DOHH2 (cell line): ENCODE results near the gene GALNT14.

ENCODE experiments used
- H3F3A ChIP-seq: fragments of 200-600 bp; sonication (generic), shearing (Covaris generic); 2 replicates; pipeline ENCODE4 v1.6.0; 2016; ENCODE audit warnings: antibody characterized with exemption, mild to moderate bottlenecking; ENCODE audit not compliant: control insufficient read depth, insufficient read depth
- H3K27ac ChIP-seq: fragments of 200-600 bp; sonication (generic); 2 replicates; pipeline ENCODE4 v1.5.1; 2014; ENCODE audit warnings: low read depth, mild to moderate bottlenecking, low read length, moderate library complexity
- H3K27me3 ChIP-seq: fragments of 200-600 bp; sonication (generic); 2 replicates; pipeline ENCODE4 v1.6.1; 2014; ENCODE audit warnings: mild to moderate bottlenecking, low read length, mixed read lengths; ENCODE audit not compliant: control insufficient read depth
- H3K36me3 ChIP-seq: fragments of 200-600 bp; sonication (generic); 2 replicates; pipeline ENCODE4 v1.6.1; 2014; ENCODE audit warnings: mild to moderate bottlenecking, low read length, moderate library complexity, mixed read lengths; ENCODE audit not compliant: control insufficient read depth
- H3K4me1 ChIP-seq: fragments of 200-600 bp; sonication (generic); 2 replicates; pipeline ENCODE4 v1.6.1; 2014; ENCODE audit warnings: mild to moderate bottlenecking, low read length, mixed read lengths; ENCODE audit not compliant: control insufficient read depth
- H3K4me2 ChIP-seq: fragments of 200-600 bp; sonication (generic); 2 replicates; pipeline ENCODE4 v1.6.0; 2014; ENCODE audit warnings: mild to moderate bottlenecking, low read length, moderate library complexity
- H3K4me3 ChIP-seq: fragments of 200-600 bp; sonication (generic); 2 replicates; pipeline ENCODE4 v1.5.1; 2014; ENCODE audit warnings: mild to moderate bottlenecking, low read length, mixed read lengths
- H3K79me2 ChIP-seq: fragments of 200-600 bp; sonication (generic); 2 replicates; pipeline ENCODE4 v1.6.1; 2014; ENCODE audit warnings: mild to moderate bottlenecking, low read length, mixed read lengths; ENCODE audit not compliant: control insufficient read depth
- H3K9me2 ChIP-seq: fragments of 200-600 bp; sonication (generic); replicated peaks from 2 replicates; pipeline ENCODE4 v1.6.1; 2014; ENCODE audit warnings: mild to moderate bottlenecking, low read length, mixed read lengths; ENCODE audit not compliant: control insufficient read depth
- H3K9me3 ChIP-seq: fragments of 200-600 bp; sonication (generic); 2 replicates; pipeline ENCODE4 v1.6.1; 2014; ENCODE audit warnings: antibody characterized with exemption, low read length, mixed read lengths; ENCODE audit not compliant: control insufficient read depth, insufficient read depth
- H4K20me1 ChIP-seq: fragments of 200-600 bp; sonication (generic); 2 replicates; pipeline ENCODE4 v1.6.0; 2014; ENCODE audit warnings: low read depth, mild to moderate bottlenecking, antibody characterized with exemption, low read length, moderate library complexity; ENCODE audit not compliant: control insufficient read depth, insufficient read depth
- EZH2phosphoT487 ChIP-seq: fragments of 200-600 bp; sonication (generic); IDR thresholded peaks from 2 replicates; pipeline ENCODE4 v1.6.1; 2017; ENCODE audit warnings: borderline replicate concordance, mild to moderate bottlenecking, antibody characterized with exemption, low read length, moderate library complexity, mixed read lengths
- TF ChIP-seq, protein P1 (sequence below): fragments of 200-600 bp; sonication (generic); IDR thresholded peaks from one replicate; pipeline ENCODE4 v1.5.1; 2014; ENCODE audit warnings: antibody characterized with exemption, mild to moderate bottlenecking, low read depth, low read length; ENCODE audit not compliant: poor library complexity, severe bottlenecking

The GALNT14 gene

DNA sequence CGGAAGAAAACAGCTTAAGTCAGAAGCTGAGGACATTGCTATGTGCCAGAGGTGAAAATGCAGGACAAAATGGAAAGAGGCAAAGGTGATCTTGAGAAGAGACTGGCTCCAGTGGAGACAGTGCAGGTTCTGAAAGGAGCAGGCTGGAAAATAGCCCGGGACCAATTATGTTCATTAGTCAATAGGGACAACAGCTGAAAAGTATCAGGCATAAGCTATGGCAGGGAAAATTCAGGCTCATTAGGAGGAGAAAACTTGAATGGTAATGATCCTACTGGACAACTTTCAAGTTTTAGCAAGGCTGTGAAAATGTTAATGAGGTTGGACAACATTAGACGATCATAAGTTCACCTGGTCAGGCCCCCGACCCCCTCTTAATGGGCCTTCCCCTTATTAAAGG lies 60.2 kb downstream of the GALNT14 start:
- no peaks in the 10 kb centered on the region for H3K79me2 ChIP-seq
- H3K9me2 ChIP-seq, result no peaks in the 10 kb centered on the region
- H4K20me1 ChIP-seq, result no peaks in the 10 kb centered on the region
- TF ChIP-seq, protein P1, sequence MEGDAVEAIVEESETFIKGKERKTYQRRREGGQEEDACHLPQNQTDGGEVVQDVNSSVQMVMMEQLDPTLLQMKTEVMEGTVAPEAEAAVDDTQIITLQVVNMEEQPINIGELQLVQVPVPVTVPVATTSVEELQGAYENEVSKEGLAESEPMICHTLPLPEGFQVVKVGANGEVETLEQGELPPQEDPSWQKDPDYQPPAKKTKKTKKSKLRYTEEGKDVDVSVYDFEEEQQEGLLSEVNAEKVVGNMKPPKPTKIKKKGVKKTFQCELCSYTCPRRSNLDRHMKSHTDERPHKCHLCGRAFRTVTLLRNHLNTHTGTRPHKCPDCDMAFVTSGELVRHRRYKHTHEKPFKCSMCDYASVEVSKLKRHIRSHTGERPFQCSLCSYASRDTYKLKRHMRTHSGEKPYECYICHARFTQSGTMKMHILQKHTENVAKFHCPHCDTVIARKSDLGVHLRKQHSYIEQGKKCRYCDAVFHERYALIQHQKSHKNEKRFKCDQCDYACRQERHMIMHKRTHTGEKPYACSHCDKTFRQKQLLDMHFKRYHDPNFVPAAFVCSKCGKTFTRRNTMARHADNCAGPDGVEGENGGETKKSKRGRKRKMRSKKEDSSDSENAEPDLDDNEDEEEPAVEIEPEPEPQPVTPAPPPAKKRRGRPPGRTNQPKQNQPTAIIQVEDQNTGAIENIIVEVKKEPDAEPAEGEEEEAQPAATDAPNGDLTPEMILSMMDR, result no peak
- TF ChIP-seq EZH2phosphoT487, result no peak
- no peaks in the 10 kb centered on the region for H3K36me3 ChIP-seq
- H3K27me3 ChIP-seq, result no peaks in the 10 kb centered on the region
- H3K4me2 ChIP-seq, result no peak overlapping the region
- no peak overlapping the region for H3K27ac ChIP-seq
- no peaks in the 10 kb centered on the region for H3F3A ChIP-seq
- no peak overlapping the region for H3K4me3 ChIP-seq
- no peaks in the 10 kb centered on the region for H3K9me3 ChIP-seq
- no peaks in the 10 kb centered on the region for H3K4me1 ChIP-seq

GRCh38 chr2:31075941-31076590 lies 62.2 kb downstream of the GALNT14 start:
- Histone ChIP-seq H3K27ac (no peak overlapping the region), H3K9me2 (no peaks in the 10 kb centered on the region), H3K4me1 (no peaks in the 10 kb centered on the region), H3K9me3 (no peaks in the 10 kb centered on the region), H3K4me3 (no peak overlapping the region), H3K27me3 (no peaks in the 10 kb centered on the region), H4K20me1 (no peaks in the 10 kb centered on the region), H3K4me2 (no peak overlapping the region), H3K36me3 (no peaks in the 10 kb centered on the region), H3F3A (no peaks in the 10 kb centered on the region), H3K79me2 (no peaks in the 10 kb centered on the region)
- TF ChIP-seq, protein P1, result no peak
- TF ChIP-seq EZH2phosphoT487, result no peak

- H3K4me3 ChIP-seq, result no peak overlapping the region
- no peaks in the 10 kb centered on the region for H3K27me3 ChIP-seq
- H4K20me1 ChIP-seq, result no peaks in the 10 kb centered on the region
- H3K4me2 ChIP-seq, result no peak overlapping the region
- H3K27ac ChIP-seq, result no peak overlapping the region
- no peaks in the 10 kb centered on the region for H3F3A ChIP-seq
- H3K9me2 ChIP-seq, result no peaks in the 10 kb centered on the region
- no peaks in the 10 kb centered on the region for H3K36me3 ChIP-seq
- TF ChIP-seq EZH2phosphoT487, result no peak
- TF ChIP-seq, protein P1, result no peak
- no peaks in the 10 kb centered on the region for H3K79me2 ChIP-seq
- no peaks in the 10 kb centered on the region for H3K4me1 ChIP-seq
- H3K9me3 ChIP-seq, result no peaks in the 10 kb centered on the region
Observed at GRCh38 chr2:31075431-31075830, 62.8 kb downstream of the GALNT14 start.
